CD4-positive, alpha-beta T cell treated with Interferon alpha-2 for 1 hour (primary cell): ENCODE results near the gene SLC6A11.

ENCODE experiments used
- DNase-seq, 2 donors: peaks; one replicate each; pipeline ENCODE4 v3.0.0-alpha.2; 2020 to 2022

The SLC6A11 gene

DNA sequence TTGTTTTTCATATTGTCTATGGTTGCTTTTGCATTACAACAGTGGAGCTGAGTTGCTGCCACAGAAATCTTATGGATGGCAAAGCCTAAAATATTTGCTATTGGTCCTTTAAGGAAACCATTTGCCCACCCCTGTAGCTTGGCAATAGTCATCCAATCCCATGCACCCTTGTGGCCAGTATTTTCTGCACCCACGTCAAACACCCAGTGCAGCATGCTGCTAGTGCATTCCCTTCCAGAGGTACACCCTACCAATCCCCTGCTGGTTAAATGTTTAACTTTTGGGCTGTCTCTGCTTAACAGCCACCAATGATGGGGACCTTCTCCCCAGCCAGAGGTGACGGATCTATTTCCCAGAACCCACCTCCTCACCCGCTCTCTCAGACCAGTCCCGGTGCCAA lies 23.8 kb upstream of the SLC6A11 start:
- no peak for DNase-seq

- DNase-seq: no peak
Observed at GRCh38 chr3:10798600-10799367, 17.2 kb upstream of the SLC6A11 start.

DNA sequence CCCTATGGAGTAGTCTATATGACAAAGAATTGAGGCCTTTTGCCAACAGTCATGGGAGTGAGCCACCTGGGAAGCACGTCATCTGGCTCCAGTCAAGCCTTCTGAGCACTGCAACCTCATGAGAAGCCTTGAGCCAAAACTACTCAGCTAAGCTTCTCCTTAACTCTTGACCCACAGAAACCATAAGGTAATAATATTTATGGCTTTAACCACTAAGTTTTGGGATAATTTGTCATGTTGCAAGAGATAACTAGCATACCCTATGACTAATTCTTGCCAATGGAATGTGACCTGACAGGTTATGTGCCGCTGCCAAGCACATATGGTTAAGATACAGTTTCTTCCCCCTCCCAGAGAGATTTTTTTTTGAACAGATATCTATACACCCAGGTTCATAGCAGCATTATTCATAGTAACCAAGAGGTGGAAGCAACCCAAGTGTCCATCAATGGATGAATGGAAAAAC lies 11.8 kb upstream of the SLC6A11 start:
- no peak for DNase-seq

GRCh38 chr3:10806006-10806405 lies 10.0 kb upstream of the SLC6A11 start:
- DNase-seq: no peak

DNA sequence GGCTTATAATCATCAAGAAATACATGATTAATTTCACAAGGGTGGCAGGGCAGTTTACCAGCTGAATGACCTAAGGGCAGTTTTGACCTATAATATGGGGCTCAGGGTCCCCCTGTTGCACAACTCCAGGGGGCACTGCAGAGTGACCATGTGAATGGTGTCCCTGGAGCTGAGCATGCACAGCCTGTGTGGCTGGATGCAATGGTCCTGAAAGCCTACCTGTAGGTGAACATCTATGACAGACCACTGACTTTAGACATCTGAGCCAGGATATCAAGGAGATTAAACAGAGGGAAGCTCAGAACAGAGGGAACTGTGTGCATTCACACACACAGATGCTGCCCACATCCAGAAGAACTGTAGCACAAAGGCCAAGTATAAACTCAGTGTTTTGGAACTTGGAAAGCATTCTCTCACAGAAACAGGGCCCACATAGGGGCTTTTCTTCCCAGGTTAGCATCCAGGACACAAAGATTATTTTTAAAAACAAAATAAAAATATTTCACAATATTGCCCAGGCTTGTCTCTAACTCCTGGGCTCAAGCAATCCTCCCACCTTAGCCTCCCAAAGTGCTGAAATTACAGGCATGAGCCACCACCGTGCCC lies 7.8 kb upstream of the SLC6A11 start:
- DNase-seq: no peak

GRCh38 chr3:10808974-10809373 lies 7.1 kb upstream of the SLC6A11 start:
- no peak for DNase-seq

- DNase-seq: no peak
Observed at GRCh38 chr3:10810376-10810775, 5.7 kb upstream of the SLC6A11 start.

DNA sequence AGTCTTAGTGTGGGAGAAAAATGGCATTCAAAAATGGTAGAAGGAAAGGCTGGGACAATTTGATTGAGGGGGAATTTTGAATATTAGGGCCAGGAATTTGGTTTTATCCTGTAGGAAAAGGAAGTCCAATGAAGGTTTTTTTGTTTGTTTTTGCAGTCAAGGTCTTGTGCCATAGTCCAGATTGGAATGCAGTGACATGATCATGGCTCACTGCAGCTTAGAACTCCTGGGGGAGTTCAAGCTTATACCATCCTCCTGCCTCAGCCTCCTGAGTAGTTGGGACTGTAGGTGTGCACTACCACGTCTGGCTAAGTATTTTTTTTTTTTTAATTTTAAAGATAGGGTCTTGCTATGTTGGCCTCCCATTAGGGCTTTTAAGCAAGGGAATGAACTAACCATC lies 2.6 kb upstream of the SLC6A11 start:
- no peak for DNase-seq

DNA sequence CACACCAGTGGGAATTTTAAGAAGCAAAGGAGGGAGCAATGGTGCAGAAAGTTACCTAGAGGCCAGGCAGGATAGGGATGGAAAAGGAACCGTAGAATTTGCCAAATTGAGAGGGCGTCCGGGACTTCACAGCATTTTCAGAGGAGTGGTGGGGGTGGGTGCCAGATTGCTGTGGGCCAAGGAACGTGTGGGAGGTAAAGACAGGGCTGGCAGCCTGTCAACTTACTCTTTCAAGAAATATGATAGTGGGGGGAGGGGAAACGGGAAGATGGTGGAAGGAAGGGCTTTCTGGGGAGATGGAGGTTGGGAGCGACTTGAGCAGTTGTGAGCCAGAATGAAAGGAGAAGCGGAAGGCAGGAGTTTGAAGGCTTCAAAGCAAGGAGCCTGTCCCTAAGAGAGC lies 1.4 kb upstream of the SLC6A11 start:
- no peak for DNase-seq

DNA sequence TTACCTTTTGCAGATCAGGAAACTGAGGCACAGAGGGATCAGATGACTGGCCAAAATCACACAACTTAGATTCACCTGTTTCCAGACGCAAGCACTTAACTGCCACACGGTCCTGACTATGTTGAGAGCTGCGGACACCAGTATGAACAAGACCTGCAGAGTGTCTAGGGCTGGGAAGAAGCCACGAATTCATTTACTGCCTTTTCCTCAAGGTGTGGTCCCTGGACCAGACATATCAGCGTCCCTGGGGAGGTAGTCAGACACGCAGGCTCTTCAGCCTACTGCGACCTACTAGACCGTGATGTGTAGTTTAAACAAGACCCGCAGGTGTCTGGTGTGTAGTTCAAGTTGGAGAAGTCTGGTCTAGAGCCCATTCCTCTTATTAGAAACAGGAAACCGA lies 541 bp upstream of the SLC6A11 start:
- DNase-seq: no peak

- DNase-seq: no peak
Observed at GRCh38 chr3:10816863-10817253, 830 bp downstream of the SLC6A11 start.

GRCh38 chr3:10817506-10817905 lies 1.5 kb downstream of the SLC6A11 start:
- no peak for DNase-seq

- no peak for DNase-seq
Observed at GRCh38 chr3:10822055-10822454, 6.0 kb downstream of the SLC6A11 start.

DNA sequence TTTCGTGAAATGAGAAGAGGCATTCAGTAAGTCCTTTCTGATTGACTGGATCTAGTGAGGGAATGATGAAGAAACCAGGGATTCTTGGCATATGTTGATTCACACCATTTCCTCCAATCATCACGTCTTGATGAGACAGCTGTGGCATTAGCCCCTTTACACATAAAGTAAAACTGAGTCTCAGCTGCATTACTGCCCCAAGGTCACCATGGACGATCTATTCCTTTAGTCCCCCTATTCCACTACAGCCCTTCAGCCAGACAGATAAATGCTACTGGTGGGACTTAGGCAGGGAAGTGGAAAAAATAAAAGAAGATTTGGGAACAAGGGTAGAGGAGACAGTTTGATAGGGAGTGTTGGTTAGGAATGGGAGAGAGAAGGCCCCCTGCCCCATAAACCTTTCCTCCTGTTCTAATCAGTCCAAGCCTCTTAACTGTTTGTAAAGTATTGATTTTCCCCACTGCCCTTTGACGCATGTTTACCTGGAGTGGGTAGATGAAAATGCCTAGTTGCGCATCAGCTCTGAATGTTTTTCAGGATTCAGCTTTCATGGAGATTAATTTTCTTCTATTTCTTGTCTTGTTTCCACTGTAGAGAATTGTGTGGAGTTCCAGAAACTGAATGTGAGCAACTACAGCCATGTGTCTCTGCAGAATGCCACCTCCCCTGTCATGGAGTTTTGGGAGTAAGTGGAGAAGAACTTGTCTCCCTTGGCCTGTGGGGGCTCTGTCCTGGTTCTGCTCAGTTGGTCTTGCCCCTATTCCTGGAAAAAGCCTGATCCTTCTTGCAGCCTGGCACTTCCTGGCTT lies 6.9 kb downstream of the SLC6A11 start:
- no peak for DNase-seq

DNA sequence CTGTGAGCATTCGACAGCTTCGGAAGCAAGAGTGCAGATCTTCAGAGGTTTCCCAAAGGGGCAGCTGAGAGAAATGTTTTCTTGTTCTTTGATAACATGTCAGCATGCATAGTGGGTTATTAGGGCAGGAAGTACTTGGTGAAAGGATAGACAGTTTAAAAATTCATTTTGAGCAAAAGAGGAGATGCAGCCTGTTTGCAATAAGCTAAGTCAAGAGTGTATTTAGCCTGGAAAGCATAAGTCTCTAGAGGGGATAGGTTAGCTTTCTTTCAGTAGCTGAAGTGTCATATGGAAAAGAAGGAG lies 7.4 kb downstream of the SLC6A11 start:
- DNase-seq: no peak

- DNase-seq: no peak
Observed at GRCh38 chr3:10824468-10824867, 8.4 kb downstream of the SLC6A11 start.

DNA sequence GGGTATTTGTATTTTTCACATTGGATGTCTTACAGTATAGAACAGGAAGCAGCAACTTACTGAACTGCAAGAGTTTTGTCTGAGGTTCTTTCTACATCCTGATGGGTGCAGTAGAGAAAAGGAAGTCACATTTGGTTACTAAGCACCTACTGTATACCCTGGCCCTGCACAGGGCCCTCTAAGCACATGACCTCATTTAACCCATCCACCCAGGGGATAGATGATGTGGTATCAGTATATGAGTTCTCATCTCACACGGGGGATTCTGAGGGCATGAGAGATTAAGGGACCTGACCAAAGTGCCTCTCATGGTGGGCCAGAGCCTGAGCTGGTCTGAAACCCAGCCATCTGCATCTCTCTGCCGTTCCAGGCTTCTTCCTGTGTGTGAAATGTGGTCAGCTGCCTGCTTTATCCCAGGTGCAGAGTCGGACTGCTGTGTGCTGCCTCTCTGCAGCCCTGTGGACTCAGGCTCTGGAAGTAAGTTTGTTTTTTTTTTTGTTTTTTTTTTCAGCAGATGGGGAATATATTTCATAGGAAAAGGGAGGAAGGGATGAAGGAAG lies 17.9 kb downstream of the SLC6A11 start:
- no peak for DNase-seq

GRCh38 chr3:10834951-10835350 lies 18.9 kb downstream of the SLC6A11 start:
- no peak for DNase-seq

DNA sequence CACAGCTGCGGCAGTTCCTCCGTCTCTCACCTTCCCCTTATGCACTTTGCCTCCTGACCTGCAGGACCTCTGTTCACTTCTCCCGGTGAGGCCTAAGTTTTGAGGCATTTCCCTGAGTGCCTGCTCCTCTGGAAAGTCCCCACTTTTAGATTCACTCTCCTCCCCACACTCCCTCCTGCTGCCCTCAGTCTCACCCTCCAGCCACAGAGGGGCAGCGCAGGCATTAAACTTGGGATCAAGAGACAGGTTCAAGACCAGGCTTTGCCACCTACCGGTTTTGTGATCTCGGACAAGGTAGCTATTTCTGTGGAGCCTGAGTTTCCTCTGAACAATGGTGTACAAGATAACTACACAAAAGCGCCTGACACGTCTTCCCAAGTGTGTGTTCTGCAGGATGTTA lies 19.4 kb downstream of the SLC6A11 start:
- no peak for DNase-seq

- DNase-seq: no peak
Observed at GRCh38 chr3:10836676-10837075, 20.6 kb downstream of the SLC6A11 start.

- no peak for DNase-seq
Observed at GRCh38 chr3:10837849-10838248, 21.8 kb downstream of the SLC6A11 start.

DNA sequence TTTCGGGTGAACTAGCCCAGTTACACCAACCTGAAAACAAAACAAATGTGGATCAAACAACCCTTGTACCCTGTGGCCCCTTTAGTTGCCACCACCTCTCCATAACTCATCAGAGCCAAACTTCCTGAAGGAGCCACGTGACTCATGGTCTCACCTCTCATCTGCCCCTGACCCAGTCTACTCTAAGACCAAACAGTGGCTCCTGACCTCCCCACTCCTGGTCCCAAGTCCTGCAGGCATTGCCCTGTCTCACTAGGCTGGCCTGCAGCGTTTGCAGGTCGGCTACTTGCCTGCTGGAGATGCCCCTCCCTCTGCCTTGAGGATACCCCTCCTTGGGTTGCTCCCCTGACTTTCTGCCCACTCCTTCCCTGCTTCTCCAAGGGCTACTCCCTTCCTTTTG lies 23.1 kb downstream of the SLC6A11 start:
- no peak for DNase-seq

- no peak for DNase-seq
Observed at GRCh38 chr3:10841100-10841499, 25.1 kb downstream of the SLC6A11 start.

- DNase-seq: no peak
Observed at GRCh38 chr3:10843378-10843777, 27.4 kb downstream of the SLC6A11 start.
